NCI-H82 (cell line): ENCODE data around the gene HOXD10.

Experiments used
- DNase-seq: peaks from one replicate; lab custom pipeline; 2025; lab: John Stamatoyannopoulos, UW

Gene HOXD10

GRCh38 chr2:176082824-176083751, 33.5 kb upstream of the HOXD10 start:
- DNase-seq: no peak

GRCh38 chr2:176083796-176084261, 32.7 kb upstream of the HOXD10 start, which contains the start of gene EVX2:
Gene EVX2, minus strand, starts transcription at chr2:176083962. Its CDS starts 186 bp downstream, at chr2:176083776.
- DNase-seq: peak; percentile 51

DNA sequence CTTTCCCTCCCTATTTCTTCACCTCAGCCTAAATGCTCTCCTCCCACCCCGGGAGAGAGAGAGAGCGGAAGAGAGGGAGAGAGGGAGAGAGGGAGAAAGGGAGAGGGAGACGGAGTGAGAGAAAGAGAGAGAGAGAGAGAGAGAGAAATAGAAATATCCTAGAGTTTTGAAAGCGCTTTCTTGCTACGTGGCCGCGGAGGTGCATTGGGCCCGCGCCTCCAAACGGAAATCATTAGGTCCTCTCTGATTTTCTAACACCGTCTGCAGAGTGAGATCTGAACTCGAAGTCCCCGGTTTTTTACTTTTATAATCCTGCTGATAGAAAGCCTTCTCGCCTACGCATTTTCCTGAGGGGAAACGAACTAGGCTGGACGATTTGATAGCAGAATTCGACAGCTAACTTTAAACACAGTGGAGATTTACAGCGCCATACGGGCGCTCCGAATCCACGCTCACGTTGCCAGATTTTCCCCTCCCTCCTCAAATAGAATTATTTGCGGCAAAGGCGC, 31.9 kb upstream of the HOXD10 start:
- DNase-seq: no peak

GRCh38 chr2:176085120-176085788, 31.3 kb upstream of the HOXD10 start:
- no peak for DNase-seq

GRCh38 chr2:176085861-176086771, 30.5 kb upstream of the HOXD10 start:
- DNase-seq: peak; percentile 85

DNA sequence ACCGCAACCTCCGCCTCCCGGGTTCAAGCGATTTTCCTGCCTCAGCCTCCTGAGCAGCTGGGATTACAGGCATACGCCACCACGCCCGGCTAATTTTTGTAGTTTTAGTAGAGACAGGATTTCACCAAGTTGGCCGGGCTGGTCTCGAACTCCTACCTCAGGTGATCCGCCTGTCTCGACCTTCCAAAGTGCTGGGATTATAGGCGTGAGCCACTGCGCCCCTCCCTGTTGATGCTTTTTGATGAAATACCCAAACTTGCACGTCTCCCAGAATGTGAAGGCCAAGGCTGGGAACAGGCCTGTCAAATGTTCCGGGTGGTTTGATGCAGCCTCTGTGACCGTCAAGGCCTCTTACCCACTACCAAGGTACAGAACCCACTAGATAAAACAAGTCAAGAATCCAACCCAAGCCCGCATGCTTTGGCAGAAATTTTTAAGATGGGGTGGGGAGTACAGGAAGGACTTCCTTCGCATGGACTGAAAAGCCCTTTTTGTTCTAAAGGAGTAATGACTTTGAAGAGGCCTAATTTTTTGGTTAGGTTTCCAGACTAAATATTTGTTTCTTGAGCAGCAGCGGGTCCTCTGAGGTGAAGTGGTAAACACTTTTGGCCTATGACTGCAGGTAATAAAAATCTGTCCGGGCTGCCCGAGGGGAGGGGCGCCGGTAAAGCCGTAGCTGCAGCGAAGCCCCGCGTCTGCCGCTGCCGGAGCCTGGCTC, 29.1 kb upstream of the HOXD10 start:
- no peak for DNase-seq

- peak; percentile 82 for DNase-seq
Measured at GRCh38 chr2:176088048-176088936, 28.3 kb upstream of the HOXD10 start.

- no peak for DNase-seq
Measured at GRCh38 chr2:176088937-176089842, 27.4 kb upstream of the HOXD10 start.

- no peak for DNase-seq
Measured at GRCh38 chr2:176089843-176090395, 26.7 kb upstream of the HOXD10 start.

DNA sequence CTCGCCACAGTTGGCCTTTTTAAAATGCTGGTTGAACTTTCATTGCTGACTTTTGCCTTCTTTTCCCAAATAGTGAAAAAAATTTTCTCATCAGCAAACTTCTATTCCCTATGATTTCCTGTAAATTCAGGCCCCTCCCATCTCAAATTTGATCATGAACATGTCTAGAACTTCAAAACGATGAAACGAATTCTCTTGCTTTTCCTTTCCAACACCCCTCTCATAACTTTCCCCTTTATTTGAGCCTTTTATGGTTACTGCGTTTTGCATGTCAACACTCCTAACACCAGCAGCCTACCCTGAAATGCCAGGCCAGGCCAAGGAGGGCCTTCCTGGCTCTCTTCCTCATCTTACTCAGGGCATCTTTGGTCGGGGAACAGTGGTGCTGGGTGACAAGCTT, 25.7 kb upstream of the HOXD10 start:
- DNase-seq: no peak

GRCh38 chr2:176091329-176092258, 25.0 kb upstream of the HOXD10 start:
- no peak for DNase-seq

DNA sequence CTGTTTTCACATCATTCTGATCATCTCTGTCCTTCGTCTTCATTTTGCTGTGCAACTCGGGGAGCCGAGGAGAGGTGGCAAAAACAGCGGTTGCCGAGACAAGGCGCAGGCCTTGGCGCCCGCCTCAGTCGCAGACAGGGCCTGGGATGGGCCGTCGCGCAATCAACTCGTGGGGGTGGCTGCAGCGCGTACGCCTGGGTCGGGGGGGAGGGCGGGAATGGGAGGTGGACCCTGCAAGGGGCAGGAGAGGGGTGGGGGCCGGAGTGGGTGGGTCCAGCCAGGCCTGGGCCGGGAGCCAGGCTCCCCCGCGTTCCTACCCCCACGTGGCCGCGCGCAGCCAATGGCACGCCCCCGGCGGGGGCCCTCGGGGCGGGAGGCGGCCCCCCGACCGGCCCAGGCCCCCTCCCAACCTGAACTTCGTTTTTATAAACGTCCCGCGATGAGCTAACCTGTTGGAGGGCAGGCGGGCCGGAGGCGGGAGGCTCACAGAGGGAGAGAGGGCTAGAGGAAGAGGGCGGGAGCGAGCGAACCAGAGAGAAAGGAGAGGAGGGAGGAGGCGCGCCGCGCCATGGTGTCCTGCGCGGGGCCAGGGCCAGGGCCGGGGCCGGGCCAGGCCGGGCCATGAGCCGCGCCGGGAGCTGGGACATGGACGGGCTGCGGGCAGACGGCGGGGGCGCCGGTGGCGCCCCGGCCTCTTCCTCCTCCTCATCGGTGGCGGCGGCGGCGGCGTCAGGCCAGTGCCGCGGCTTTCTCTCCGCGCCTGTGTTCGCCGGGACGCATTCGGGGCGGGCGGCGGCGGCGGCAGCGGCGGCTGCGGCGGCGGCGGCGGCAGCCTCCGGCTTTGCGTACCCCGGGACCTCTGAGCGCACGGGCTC, 24.1 kb upstream of the HOXD10 start, which contains the start of gene HOXD13:
Gene HOXD13, plus strand, starts transcription at position 452 of the 875 bp plus-strand sequence. Its CDS starts 170 bp downstream, at position 622.
- peak; percentile 83 for DNase-seq

DNA sequence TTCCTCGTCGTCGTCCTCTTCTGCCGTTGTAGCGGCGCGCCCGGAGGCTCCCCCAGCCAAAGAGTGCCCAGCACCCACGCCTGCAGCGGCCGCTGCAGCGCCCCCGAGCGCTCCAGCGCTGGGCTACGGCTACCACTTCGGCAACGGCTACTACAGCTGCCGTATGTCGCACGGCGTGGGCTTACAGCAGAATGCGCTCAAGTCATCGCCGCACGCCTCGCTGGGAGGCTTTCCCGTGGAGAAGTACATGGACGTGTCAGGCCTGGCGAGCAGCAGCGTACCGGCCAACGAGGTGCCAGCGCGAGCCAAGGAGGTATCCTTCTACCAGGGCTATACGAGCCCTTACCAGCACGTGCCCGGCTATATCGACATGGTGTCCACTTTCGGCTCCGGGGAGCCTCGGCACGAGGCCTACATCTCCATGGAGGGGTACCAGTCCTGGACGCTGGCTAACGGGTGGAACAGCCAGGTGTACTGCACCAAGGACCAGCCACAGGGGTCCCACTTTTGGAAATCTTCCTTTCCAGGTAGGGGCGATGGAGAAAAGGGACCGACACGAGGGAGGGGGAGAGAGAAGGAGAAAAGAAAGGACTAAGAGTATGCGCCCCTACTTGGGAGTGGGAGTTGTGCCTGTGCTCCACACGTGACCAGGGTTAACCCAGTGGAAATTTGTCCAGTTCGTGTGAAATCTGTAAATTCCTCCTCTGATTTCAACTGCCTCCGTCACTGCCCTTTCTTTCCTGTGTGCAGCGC, 23.3 kb upstream of the HOXD10 start:
- peak; percentile 82 for DNase-seq

DNA sequence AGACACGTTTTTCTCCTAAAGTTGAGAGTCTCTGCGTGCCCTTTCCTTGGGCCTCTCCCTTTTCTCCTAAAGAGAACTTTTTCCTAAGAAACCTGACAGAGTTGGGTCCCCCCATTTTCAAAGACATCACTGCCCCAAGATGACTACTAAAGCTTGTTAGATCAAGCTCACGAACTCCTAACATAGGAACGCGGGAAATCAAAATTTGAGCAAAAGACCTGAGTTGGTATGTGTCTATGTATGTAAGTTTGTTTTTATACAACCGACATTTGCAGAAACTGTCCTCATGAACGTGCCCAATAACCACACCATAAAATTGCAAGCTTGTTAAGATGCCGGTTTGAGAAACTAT, 22.7 kb upstream of the HOXD10 start:
- no peak for DNase-seq

- DNase-seq: no peak
Measured at GRCh38 chr2:176094349-176094748, 22.2 kb upstream of the HOXD10 start.

DNA sequence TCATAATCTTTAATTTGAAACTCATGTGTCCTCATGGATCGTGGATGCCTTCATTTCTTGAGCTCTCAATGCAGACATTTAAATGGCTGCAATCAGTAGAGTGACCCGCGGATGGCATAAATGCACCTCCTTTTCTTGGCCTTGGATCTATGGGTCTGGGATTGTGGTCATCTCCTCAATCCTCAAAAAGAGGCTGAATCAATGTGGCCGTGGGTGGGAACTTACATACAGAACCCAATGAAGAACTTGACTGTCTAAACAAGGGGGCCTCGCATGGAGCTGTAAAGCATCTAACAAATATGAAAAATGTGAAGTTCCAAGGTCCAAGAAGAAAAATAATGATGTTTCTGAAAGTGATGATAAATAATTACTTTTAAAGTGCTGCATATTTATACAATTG, 21.2 kb upstream of the HOXD10 start:
- no peak for DNase-seq
